ENCODE measurements around the gene ANKRD66. TPM values are rescaled to one million over a fixed set of nuclear protein-coding genes. Genes with fewer than 3 reads are reported as not detected.
A peak's percentile ranks its signal among the peaks of the same experiment; 100 is the strongest.

ANKRD66 gene
- total RNA-seq, result not detected
- long read RNA-seq, donor 1, result 0 reads
- long read RNA-seq, donor 2, result 0 reads

GRCh38 chr6:46746696-46747095 lies at the start of gene ANKRD66:
ANKRD66 (plus strand) TSS chr6:46746933; CDS start chr6:46751949, 5,016 bp downstream.
- H3K9me3 ChIP-seq, result no peaks in the 10 kb centered on the region
- no peak for ATAC-seq
- H3K36me3 ChIP-seq (ENCODE audit: low read depth), result no peaks in the 10 kb centered on the region
- intact Hi-C loops (cut with DNase I, micrococcal nuclease), result no loop called here
- TF ChIP-seq, protein P1, sequence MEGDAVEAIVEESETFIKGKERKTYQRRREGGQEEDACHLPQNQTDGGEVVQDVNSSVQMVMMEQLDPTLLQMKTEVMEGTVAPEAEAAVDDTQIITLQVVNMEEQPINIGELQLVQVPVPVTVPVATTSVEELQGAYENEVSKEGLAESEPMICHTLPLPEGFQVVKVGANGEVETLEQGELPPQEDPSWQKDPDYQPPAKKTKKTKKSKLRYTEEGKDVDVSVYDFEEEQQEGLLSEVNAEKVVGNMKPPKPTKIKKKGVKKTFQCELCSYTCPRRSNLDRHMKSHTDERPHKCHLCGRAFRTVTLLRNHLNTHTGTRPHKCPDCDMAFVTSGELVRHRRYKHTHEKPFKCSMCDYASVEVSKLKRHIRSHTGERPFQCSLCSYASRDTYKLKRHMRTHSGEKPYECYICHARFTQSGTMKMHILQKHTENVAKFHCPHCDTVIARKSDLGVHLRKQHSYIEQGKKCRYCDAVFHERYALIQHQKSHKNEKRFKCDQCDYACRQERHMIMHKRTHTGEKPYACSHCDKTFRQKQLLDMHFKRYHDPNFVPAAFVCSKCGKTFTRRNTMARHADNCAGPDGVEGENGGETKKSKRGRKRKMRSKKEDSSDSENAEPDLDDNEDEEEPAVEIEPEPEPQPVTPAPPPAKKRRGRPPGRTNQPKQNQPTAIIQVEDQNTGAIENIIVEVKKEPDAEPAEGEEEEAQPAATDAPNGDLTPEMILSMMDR (IDR thresholded peaks at IDR 0.05), result no peak
- H3K4me1 ChIP-seq (ENCODE audit: low read depth), result no peaks in the 10 kb centered on the region
- H3K4me3 ChIP-seq, result no peak within 1 kb of the TSS
- no peak for DNase-seq

- intact Hi-C loops (cut with DNase I, micrococcal nuclease), result no loop called here
- TF ChIP-seq, protein P1 (IDR thresholded peaks at IDR 0.05), result no peak
- Histone ChIP-seq H3K36me3 (ENCODE audit: low read depth) (no peaks in the 10 kb centered on the region), H3K4me1 (ENCODE audit: low read depth) (no peaks in the 10 kb centered on the region), H3K9me3 (no peaks in the 10 kb centered on the region), H3K4me3 (no peak overlapping the region)
- no peak for ATAC-seq
- DNase-seq, result no peak
Measured at GRCh38 chr6:46699970-46700369, 46.8 kb upstream of the ANKRD66 start.

- ATAC-seq (peak; percentile 25), DNase-seq (no peak)
- H3K9me3 ChIP-seq, result no peaks in the 10 kb centered on the region
- TF ChIP-seq, protein P1 (IDR thresholded peaks at IDR 0.05), result no peak
- H3K4me1 ChIP-seq (ENCODE audit: low read depth), result no peaks in the 10 kb centered on the region
- no peak overlapping the region for H3K4me3 ChIP-seq
- intact Hi-C loops (cut with DNase I, micrococcal nuclease), result no loop called here
- H3K36me3 ChIP-seq (ENCODE audit: low read depth), result no peaks in the 10 kb centered on the region
Measured at GRCh38 chr6:46704562-46704961, 42.2 kb upstream of the ANKRD66 start.

DNA sequence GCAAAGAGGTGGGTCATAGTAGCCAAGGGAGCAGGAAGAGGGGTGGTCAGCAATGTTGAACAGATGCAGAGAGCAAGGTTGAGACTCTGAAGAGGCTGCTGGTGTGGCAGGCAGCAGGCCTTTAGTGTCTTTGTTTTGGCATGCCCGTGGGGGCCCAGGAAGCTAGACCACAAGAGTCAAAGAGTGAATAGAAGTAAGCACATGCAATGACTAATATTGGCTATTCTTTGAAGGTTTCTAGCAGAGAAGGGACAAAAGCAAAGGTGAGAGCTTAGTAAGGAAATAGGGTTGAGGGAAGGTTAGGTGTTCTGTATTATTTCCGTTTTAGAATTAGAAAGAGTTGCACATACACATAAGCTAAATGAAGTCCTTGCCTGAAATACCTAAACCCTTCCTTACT lies 40.3 kb upstream of the ANKRD66 start:
- H3K36me3 ChIP-seq (ENCODE audit: low read depth), result no peaks in the 10 kb centered on the region
- TF ChIP-seq, protein P1 (IDR thresholded peaks at IDR 0.05), result no peak
- no peak for ATAC-seq
- H3K9me3 ChIP-seq, result no peaks in the 10 kb centered on the region
- DNase-seq, result no peak
- H3K4me1 ChIP-seq (ENCODE audit: low read depth), result no peaks in the 10 kb centered on the region
- intact Hi-C loops (cut with DNase I, micrococcal nuclease), result no loop called here
- H3K4me3 ChIP-seq, result no peak overlapping the region

GRCh38 chr6:46711491-46711890 lies 35.2 kb upstream of the ANKRD66 start:
- intact Hi-C loops (cut with DNase I, micrococcal nuclease), result no loop called here
- no peak overlapping the region for H3K4me3 ChIP-seq
- DNase-seq (no peak), ATAC-seq (no peak)
- TF ChIP-seq, protein P1 (IDR thresholded peaks at IDR 0.05), result no peak
- no peaks in the 10 kb centered on the region for H3K4me1 ChIP-seq (ENCODE audit: low read depth)
- no peaks in the 10 kb centered on the region for H3K36me3 ChIP-seq (ENCODE audit: low read depth)
- H3K9me3 ChIP-seq, result no peaks in the 10 kb centered on the region

DNA sequence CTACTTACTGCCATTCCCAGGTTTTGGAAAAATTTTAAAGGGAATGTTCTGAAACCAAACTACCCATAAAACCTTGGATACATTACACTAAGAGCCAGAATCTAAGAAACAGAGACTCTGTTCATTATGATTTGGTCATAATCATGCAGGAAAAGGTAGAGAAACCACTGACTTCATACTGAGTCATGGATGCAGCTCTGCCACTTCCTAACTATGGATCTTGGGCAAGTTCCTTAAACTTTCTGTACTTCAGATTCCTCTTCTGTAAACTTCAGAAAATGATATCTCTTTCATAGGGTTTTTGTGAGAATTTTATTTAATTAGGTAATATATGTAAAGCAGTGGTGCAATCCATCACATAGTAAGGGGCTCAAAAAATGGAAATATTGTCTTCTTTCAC lies 31.6 kb upstream of the ANKRD66 start:
- intact Hi-C loops (cut with DNase I, micrococcal nuclease), result no loop called here
- Histone ChIP-seq H3K36me3 (ENCODE audit: low read depth) (no peaks in the 10 kb centered on the region), H3K9me3 (no peaks in the 10 kb centered on the region), H3K4me3 (no peak overlapping the region), H3K4me1 (ENCODE audit: low read depth) (no peaks in the 10 kb centered on the region)
- no peak for DNase-seq
- TF ChIP-seq, protein P1 (IDR thresholded peaks at IDR 0.05), result no peak
- no peak for ATAC-seq

All from mucosa of descending colon (tissue), 3 donors.